GM12878 (cell line): ENCODE measurements around the gene CCDC149. TPM values are rescaled to one million over a fixed set of nuclear protein-coding genes. Genes with fewer than 3 reads are reported as not detected.

Source experiments
- ATAC-seq: fragments of 200-7000 bp; cut with Tn5 transposase; 3 replicates; pipeline ENCODE4 v1.9.1; 2020; ENCODE audit warnings: mild to moderate bottlenecking, moderate library complexity
- BruUV-seq: library from RNA; stranded (reverse); fragments of 400-500 nt; replicated peaks from 2 replicates; lab custom pipeline; 2021; lab: Mats Ljungman, UMichigan
- CTCF ChIA-PET: fragments of 300-600 bp; sonication (Branson Sonifier 250); formaldehyde crosslinking; extraction: SDS; loops from one replicate; lab custom pipeline; 2021; ENCODE audit warnings: inconsistent platforms; lab: Yijun Ruan, JAX
- POLR2A ChIA-PET: fragments of 350-600 bp; formaldehyde crosslinking; extraction: SDS; loops from one replicate; lab custom pipeline; 2021; ENCODE audit warnings: inconsistent platforms; lab: Charles Lee
- RAD21 ChIA-PET: fragments of 300-600 bp; sonication (Branson Sonifier 250); formaldehyde crosslinking; loops from one replicate; lab custom pipeline; 2023; ENCODE audit warnings: antibody characterized with exemption; ENCODE audit not compliant: unreplicated experiment; lab: Charles Lee
- SMC1A ChIA-PET: fragments of 300-600 bp; sonication (Branson Sonifier 250); formaldehyde crosslinking; loops from one replicate; lab custom pipeline; 2023; ENCODE audit not compliant: unreplicated experiment, uncharacterized antibody; lab: Charles Lee
- DNase-seq: peaks from one replicate; pipeline ENCODE4 v3.0.0-alpha.2; 2011; ENCODE audit warnings: low read depth, low spot score
- FAIRE-seq: peaks from 3 replicates; lab custom pipeline; 2011; peaks lifted over from hg19 to GRCh38; lab: Jason Lieb, UNC
- H2AFZ ChIP-seq: 2 replicates; pipeline ENCODE4 v1.6.0; 2011; ENCODE audit warnings: low read depth, low read length, control low read depth; ENCODE audit not compliant: control insufficient read depth
- H3K27ac ChIP-seq: 2 replicates; pipeline ENCODE4 v1.5.1; 2011; ENCODE audit warnings: control low read depth; ENCODE audit not compliant: control insufficient read depth, insufficient read depth
- H3K27me3 ChIP-seq, 2 experiments: replicated peaks in 1 of 2; 2 replicates each; pipeline versions ENCODE4 v1.6.0 to v1.6.1; 2011; ENCODE audit warnings: low read length in 1 of 2; ENCODE audit not compliant: control insufficient read depth in 2 of 2, insufficient read depth in 2 of 2
- H3K36me3 ChIP-seq, 2 experiments: 2 replicates each; pipeline ENCODE4 v1.5.1; 2011; ENCODE audit warnings: low read length in 1 of 2; ENCODE audit not compliant: control insufficient read depth in 2 of 2, insufficient read depth in 2 of 2
- H3K4me1 ChIP-seq: 2 replicates; pipeline ENCODE4 v1.6.1; 2011; ENCODE audit warnings: mild to moderate bottlenecking, low read length, moderate library complexity, mixed read lengths; ENCODE audit not compliant: control insufficient read depth, insufficient read depth
- H3K4me2 ChIP-seq: 2 replicates; pipeline ENCODE4 v1.6.0; 2011; ENCODE audit warnings: control low read depth; ENCODE audit not compliant: control insufficient read depth, insufficient read depth
- H3K4me3 ChIP-seq: fragments of 200-600 bp; sonication (generic); 2 replicates; pipeline ENCODE4 v1.5.1; 2016
- H3K79me2 ChIP-seq: 2 replicates; pipeline ENCODE4 v1.6.0; 2011; ENCODE audit warnings: low read length; ENCODE audit not compliant: control insufficient read depth, insufficient read depth
- H3K9ac ChIP-seq: 2 replicates; pipeline ENCODE4 v1.8.0; 2011; ENCODE audit warnings: low read length, control low read depth, mixed read lengths; ENCODE audit not compliant: control insufficient read depth, insufficient read depth
- H3K9me3 ChIP-seq: replicated peaks from 3 replicates; pipeline ENCODE4 v1.5.1; 2011; ENCODE audit warnings: mild to moderate bottlenecking, low read length; ENCODE audit not compliant: control insufficient read depth, insufficient read depth
- H4K20me1 ChIP-seq: 2 replicates; pipeline ENCODE4 v1.6.0; 2011; ENCODE audit not compliant: control insufficient read depth, insufficient read depth
- BMI1 ChIP-seq: fragments of 450-650 bp; IDR thresholded peaks from 2 replicates; pipeline ENCODE4 v1.6.1; 2016; ENCODE audit warnings: mild to moderate bottlenecking, moderate library complexity, borderline replicate concordance
- EGR1 ChIP-seq, 2 experiments: IDR thresholded peaks; 1 replicate in 1 of 2; 2 replicates in 1 of 2; pipeline ENCODE4 v1.6.1; 2011 to 2012; ENCODE audit warnings: low read depth in 2 of 2, low read length in 2 of 2, borderline replicate concordance in 1 of 2, mild to moderate bottlenecking in 1 of 2, moderate library complexity in 1 of 2
- IRF4 ChIP-seq: IDR thresholded peaks from 2 replicates; pipeline ENCODE4 v1.6.1; 2011; ENCODE audit warnings: low read depth, low read length
- NFXL1 ChIP-seq: fragments of 450-650 bp; IDR thresholded peaks from 2 replicates; pipeline ENCODE4 v1.6.1; 2017; ENCODE audit warnings: antibody characterized with exemption, mild to moderate bottlenecking, borderline replicate concordance
- RAD51 ChIP-seq: fragments of 450-650 bp; IDR thresholded peaks from 2 replicates; pipeline ENCODE4 v1.6.1; 2016; ENCODE audit warnings: moderate library complexity, mild to moderate bottlenecking, inconsistent platforms
- TCF12 ChIP-seq: IDR thresholded peaks from 2 replicates; pipeline ENCODE4 v1.6.1; 2011; ENCODE audit warnings: low read depth, mild to moderate bottlenecking, low read length
- WGBS: methylation state at CpG from one replicate; pipeline ENCODE4 v1.1.6; 2016; ENCODE audit warnings: low lambda C conversion rate; ENCODE audit not compliant: insufficient replicate concordance, insufficient coverage; ENCODE audit errors: missing lambda C conversion rate; 5-methylcytosine and 5-hydroxymethylcytosine counted together
- in situ Hi-C: fragments of 300-500 bp; cut with MboI; formaldehyde crosslinking; loops from 9 replicates; pipeline ENCODE4 v1.14.3; 2018; ENCODE audit warnings: mixed read lengths
- intact Hi-C: fragments of 100-400 bp; cut with micrococcal nuclease; formaldehyde crosslinking; loops from one replicate; pipeline ENCODE4 v1.14.2; 2022; ENCODE audit not compliant: unreplicated experiment
- polyA plus RNA-seq, 11 experiments: library from polyadenylated mRNA; depleted of rRNA in 4 of 11; unstranded in 6 of 11; stranded (reverse) in 5 of 11; fragments of >200 nt; fragmentation: Nextera tagmentation in 4 of 11; fragmentation: Illumina TruSeq in 1 of 11; extraction: Ambion mirVana in 4 of 11; extraction: Trizol in 1 of 11; gene quantifications; 1 replicate in 1 of 11; 2 replicates in 10 of 11; pipeline versions ENCODE4 v1.2.1 to v1.2.3, GENCODE V29; 2011 to 2016; ENCODE audit warnings: inconsistent platforms in 2 of 11, missing spikeins in 2 of 11, low read depth in 1 of 11
- total RNA-seq, 4 experiments: library from RNA; depleted of rRNA in 3 of 4; stranded (reverse); fragments of >200 nt in 3 of 4; fragmentation: Illumina TruSeq in 1 of 4; extraction: Trizol in 1 of 4; gene quantifications; 2 replicates each; pipeline versions ENCODE4 v1.2.1 to v1.2.3, GENCODE V29; 2013 to 2021
- TF ChIP-seq, protein P1 (sequence below): IDR thresholded peaks from 2 replicates; pipeline ENCODE4 v1.6.1; 2011; ENCODE audit warnings: borderline replicate concordance, low read depth, mild to moderate bottlenecking, moderate library complexity, mixed read lengths, low read length; ENCODE audit not compliant: insufficient read depth; ENCODE audit errors: extremely low read length
- TF ChIP-seq, protein P2 (sequence below): IDR thresholded peaks from 2 replicates; pipeline ENCODE4 v1.6.1; 2011; ENCODE audit warnings: low read depth, low read length, improper control_type of control experiment, borderline replicate concordance
- TF ChIP-seq, protein P3 (sequence below): IDR thresholded peaks from 2 replicates; pipeline ENCODE4 v1.6.1; 2012; ENCODE audit warnings: improper control_type of control experiment, low read depth, low read length; ENCODE audit not compliant: insufficient replicate concordance

The CCDC149 gene
- total and polyA plus RNA-seq, 10 of the 15 experiments (the other 5 are each of a cell fraction or from before 2014, with no cell fraction given), result 0.03 to 0.04 (median 0.04) TPM; not detected in 7

DNA sequence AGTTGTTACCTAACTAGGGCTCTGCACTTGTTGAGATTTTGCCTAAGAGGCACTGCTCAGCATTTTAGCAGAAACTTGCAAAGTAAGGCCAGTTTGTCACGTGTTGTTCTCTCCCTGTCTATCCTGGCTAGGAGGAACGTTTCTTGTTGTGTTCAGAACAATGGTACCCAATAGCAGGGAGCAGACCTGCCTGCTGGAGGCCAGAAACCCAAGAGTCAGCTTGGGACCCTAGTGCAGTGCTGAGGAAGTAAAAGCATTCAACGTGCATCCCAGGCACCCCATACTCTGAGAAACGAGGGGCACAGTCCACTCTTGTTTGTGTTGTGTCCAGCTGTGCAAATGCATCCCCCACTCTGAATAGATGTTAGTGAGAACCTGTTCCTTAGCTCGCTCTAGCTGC is 75.1 kb downstream of the CCDC149 start:
- intact Hi-C loops (no loop called here), in situ Hi-C loops (no loop called here)
- H3K9me3 ChIP-seq, result no peaks in the 10 kb centered on the region; the same call in 2 of the 3 replicates
- no peaks in the 10 kb centered on the region for H3K79me2 ChIP-seq
- SMC1A ChIA-PET, result no interaction called here
- ATAC-seq, result no peak
- H4K20me1 ChIP-seq, result no peaks in the 10 kb centered on the region
- no peak overlapping the region for H3K27ac ChIP-seq
- H3K4me3 ChIP-seq, result no peak overlapping the region
- H3K4me1 ChIP-seq, result no peaks in the 10 kb centered on the region; the same call in 1 of the 2 replicates
- CTCF ChIA-PET, result no interaction called here
- BruUV-seq, result no TSS peak
- POLR2A ChIA-PET, result no interaction called here
- 18% methylated on average over 5 of the region's 5 CpGs for WGBS
- no peak for FAIRE-seq
- TF ChIP-seq NFXL1, result no peak
- TF ChIP-seq, protein P1, sequence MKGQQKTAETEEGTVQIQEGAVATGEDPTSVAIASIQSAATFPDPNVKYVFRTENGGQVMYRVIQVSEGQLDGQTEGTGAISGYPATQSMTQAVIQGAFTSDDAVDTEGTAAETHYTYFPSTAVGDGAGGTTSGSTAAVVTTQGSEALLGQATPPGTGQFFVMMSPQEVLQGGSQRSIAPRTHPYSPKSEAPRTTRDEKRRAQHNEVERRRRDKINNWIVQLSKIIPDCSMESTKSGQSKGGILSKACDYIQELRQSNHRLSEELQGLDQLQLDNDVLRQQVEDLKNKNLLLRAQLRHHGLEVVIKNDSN, result no peak
- no peak for TF ChIP-seq EGR1 (IDR thresholded peaks at IDR 0.05; ENCODE audit: borderline replicate concordance in 1 of 2, low read depth in 2 of 2, low read length in 2 of 2)
- no peak for TF ChIP-seq RAD51
- TF ChIP-seq, protein P2, sequence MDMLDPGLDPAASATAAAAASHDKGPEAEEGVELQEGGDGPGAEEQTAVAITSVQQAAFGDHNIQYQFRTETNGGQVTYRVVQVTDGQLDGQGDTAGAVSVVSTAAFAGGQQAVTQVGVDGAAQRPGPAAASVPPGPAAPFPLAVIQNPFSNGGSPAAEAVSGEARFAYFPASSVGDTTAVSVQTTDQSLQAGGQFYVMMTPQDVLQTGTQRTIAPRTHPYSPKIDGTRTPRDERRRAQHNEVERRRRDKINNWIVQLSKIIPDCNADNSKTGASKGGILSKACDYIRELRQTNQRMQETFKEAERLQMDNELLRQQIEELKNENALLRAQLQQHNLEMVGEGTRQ, result no peak
- TF ChIP-seq IRF4, result no peak
- TF ChIP-seq TCF12, result no peak
- TF ChIP-seq BMI1, result no peak
- TF ChIP-seq, protein P3, sequence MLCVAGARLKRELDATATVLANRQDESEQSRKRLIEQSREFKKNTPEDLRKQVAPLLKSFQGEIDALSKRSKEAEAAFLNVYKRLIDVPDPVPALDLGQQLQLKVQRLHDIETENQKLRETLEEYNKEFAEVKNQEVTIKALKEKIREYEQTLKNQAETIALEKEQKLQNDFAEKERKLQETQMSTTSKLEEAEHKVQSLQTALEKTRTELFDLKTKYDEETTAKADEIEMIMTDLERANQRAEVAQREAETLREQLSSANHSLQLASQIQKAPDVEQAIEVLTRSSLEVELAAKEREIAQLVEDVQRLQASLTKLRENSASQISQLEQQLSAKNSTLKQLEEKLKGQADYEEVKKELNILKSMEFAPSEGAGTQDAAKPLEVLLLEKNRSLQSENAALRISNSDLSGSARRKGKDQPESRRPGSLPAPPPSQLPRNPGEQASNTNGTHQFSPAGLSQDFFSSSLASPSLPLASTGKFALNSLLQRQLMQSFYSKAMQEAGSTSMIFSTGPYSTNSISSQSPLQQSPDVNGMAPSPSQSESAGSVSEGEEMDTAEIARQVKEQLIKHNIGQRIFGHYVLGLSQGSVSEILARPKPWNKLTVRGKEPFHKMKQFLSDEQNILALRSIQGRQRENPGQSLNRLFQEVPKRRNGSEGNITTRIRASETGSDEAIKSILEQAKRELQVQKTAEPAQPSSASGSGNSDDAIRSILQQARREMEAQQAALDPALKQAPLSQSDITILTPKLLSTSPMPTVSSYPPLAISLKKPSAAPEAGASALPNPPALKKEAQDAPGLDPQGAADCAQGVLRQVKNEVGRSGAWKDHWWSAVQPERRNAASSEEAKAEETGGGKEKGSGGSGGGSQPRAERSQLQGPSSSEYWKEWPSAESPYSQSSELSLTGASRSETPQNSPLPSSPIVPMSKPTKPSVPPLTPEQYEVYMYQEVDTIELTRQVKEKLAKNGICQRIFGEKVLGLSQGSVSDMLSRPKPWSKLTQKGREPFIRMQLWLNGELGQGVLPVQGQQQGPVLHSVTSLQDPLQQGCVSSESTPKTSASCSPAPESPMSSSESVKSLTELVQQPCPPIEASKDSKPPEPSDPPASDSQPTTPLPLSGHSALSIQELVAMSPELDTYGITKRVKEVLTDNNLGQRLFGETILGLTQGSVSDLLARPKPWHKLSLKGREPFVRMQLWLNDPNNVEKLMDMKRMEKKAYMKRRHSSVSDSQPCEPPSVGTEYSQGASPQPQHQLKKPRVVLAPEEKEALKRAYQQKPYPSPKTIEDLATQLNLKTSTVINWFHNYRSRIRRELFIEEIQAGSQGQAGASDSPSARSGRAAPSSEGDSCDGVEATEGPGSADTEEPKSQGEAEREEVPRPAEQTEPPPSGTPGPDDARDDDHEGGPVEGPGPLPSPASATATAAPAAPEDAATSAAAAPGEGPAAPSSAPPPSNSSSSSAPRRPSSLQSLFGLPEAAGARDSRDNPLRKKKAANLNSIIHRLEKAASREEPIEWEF, result no peak
- TF ChIP-seq, all 136 proteins: peak for 0
- H3K4me2 ChIP-seq, result no peak overlapping the region
- RAD21 ChIA-PET, result no interaction called here
- no peak overlapping the region for H2AFZ ChIP-seq
- no peaks in the 10 kb centered on the region for H3K36me3 ChIP-seq
- no peak for DNase-seq
- H3K27me3 ChIP-seq, result peaks cover 0 to 2% of the 10 kb centered on the region in 2 experiments; a peak in 2 of 4 replicates
- no peak overlapping the region for H3K9ac ChIP-seq
